HepG2 (cell line): Measurements from ENCODE around the gene ARMH1. TPM values are rescaled to one million over a fixed set of nuclear protein-coding genes. Genes with fewer than 3 reads are reported as not detected.
A peak's percentile ranks its signal among the peaks of the same experiment; 100 is the strongest.

ENCODE experiments used
- AGO2 ChIP-seq: fragments of 200-400 bp; formaldehyde crosslinking; optimal IDR thresholded peaks from 2 replicates; pipeline ENCODE3; 2017; ENCODE audit warnings: mild to moderate bottlenecking, low read depth, low read length, moderate library complexity
- DRAP1 ChIP-seq: IDR thresholded peaks from 2 replicates; pipeline ENCODE4 v1.6.1; 2016; ENCODE audit warnings: missing genetic modification reagents, missing compliant biosample characterization
- E2F1 ChIP-seq: sonication (generic); formaldehyde crosslinking; IDR thresholded peaks from 2 replicates; pipeline ENCODE4 v1.5.0; 2020; ENCODE audit warnings: missing genetic modification reagents
- GATAD2A ChIP-seq: IDR thresholded peaks from 2 replicates; pipeline ENCODE4 v1.6.1; 2016
- KAT2B ChIP-seq: fragments of 150-350 bp; IDR thresholded peaks from 2 replicates; pipeline ENCODE4 v1.6.1; 2014; ENCODE audit warnings: low read depth, low read length, borderline replicate concordance
- NAIF1 ChIP-seq: sonication (generic); formaldehyde crosslinking; IDR thresholded peaks from 2 replicates; pipeline ENCODE4 v1.5.0; 2020; ENCODE audit warnings: mild to moderate bottlenecking, missing genetic modification reagents, borderline replicate concordance
- SP4 ChIP-seq: sonication (generic); formaldehyde crosslinking; IDR thresholded peaks from 2 replicates; pipeline ENCODE4 v1.8.1; 2023; ENCODE audit warnings: mild to moderate bottlenecking, missing genetic modification reagents
- TCF7L2 ChIP-seq: IDR thresholded peaks from 2 replicates; pipeline ENCODE4 v1.6.1; 2011; ENCODE audit warnings: mild to moderate bottlenecking, low read depth, low read length, moderate library complexity
- U2AF1 ChIP-seq: fragments of 200-400 bp; formaldehyde crosslinking; optimal IDR thresholded peaks from 2 replicates; pipeline ENCODE3; 2017; ENCODE audit warnings: mild to moderate bottlenecking, low read depth, low read length
- XBP1 ChIP-seq: sonication (generic); formaldehyde crosslinking; IDR thresholded peaks from 2 replicates; pipeline ENCODE4 v1.5.0; 2020; ENCODE audit warnings: missing genetic modification reagents
- ZNF337 ChIP-seq: sonication (generic); formaldehyde crosslinking; IDR thresholded peaks from 2 replicates; pipeline ENCODE4 v1.5.1; 2020; ENCODE audit warnings: missing genetic modification reagents, low read depth, mild to moderate bottlenecking, borderline replicate concordance
- ZNF670 ChIP-seq: sonication (generic); formaldehyde crosslinking; IDR thresholded peaks from 2 replicates; pipeline ENCODE4 v1.8.0; 2022; ENCODE audit warnings: mild to moderate bottlenecking, missing genetic modification reagents, borderline replicate concordance
- ZNF7 ChIP-seq: IDR thresholded peaks from 2 replicates; pipeline ENCODE4 v1.6.1; 2016; ENCODE audit warnings: missing biosample characterization, missing genetic modification reagents
- polyA plus RNA-seq, 8 experiments: library from polyadenylated mRNA; depleted of rRNA in 3 of 8; stranded (reverse) in 7 of 8; unstranded in 1 of 8; fragments of >200 nt; fragmentation: Illumina TruSeq in 4 of 8; extraction: Trizol in 4 of 8; gene quantifications; 2 replicates each; pipeline versions ENCODE4 v1.2.1 to v1.2.3, GENCODE V29; 2011 to 2016; ENCODE audit warnings: low read depth in 4 of 8, missing spikeins in 1 of 8, mixed read lengths in 1 of 8; ENCODE audit not compliant: insufficient read depth in 1 of 8
- total RNA-seq, 5 experiments: library from RNA; depleted of rRNA; stranded (reverse); fragments of >200 nt; fragmentation: Illumina TruSeq; extraction: Trizol; gene quantifications; 2 replicates each; pipeline ENCODE4 v1.2.3, GENCODE V29; 2016; ENCODE audit warnings: low read depth in 1 of 5
- TF ChIP-seq, protein P1 (sequence below): sonication (generic); formaldehyde crosslinking; IDR thresholded peaks from 2 replicates; pipeline ENCODE4 v1.4.0; 2020; ENCODE audit warnings: missing genetic modification reagents
- TF ChIP-seq, protein P2 (sequence below): sonication (generic); formaldehyde crosslinking; IDR thresholded peaks from 2 replicates; pipeline ENCODE4 v1.8.0; 2022; ENCODE audit warnings: mild to moderate bottlenecking, missing genetic modification reagents, borderline replicate concordance

Gene ARMH1
- total and polyA plus RNA-seq, 2 of the 13 experiments (the other 11 are each of a cell fraction or from before 2014, with no cell fraction given) = 0.69 TPM; not detected in 1

DNA sequence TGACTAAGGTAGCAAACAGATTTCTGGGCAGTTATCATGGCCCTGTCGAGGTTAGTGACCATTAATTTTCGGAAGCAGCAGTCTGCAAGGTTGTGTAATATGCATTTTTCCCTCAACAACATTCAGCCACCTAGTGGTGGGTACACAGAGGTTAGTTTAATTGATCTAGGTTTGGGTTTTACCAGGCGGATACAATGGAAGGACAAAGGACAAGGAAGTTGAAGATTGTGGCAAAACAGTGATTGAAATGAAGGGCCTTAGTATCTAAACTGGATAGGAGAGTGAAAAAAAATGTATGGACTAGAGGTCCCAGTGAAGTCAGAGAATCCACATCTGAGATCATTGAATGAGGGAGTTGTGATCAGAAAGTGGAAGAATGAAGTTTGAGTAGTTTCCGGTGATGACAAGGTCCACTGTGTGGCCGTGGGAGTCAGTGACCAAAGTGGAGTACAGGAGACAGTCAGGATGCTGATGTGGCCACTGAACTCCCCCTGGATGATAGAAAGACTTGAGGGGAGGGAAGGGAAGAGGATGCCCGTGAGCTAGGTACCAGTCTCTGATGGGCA lies 2.8 kb downstream of the ARMH1 start (continued):
- TF ChIP-seq, protein P1, sequence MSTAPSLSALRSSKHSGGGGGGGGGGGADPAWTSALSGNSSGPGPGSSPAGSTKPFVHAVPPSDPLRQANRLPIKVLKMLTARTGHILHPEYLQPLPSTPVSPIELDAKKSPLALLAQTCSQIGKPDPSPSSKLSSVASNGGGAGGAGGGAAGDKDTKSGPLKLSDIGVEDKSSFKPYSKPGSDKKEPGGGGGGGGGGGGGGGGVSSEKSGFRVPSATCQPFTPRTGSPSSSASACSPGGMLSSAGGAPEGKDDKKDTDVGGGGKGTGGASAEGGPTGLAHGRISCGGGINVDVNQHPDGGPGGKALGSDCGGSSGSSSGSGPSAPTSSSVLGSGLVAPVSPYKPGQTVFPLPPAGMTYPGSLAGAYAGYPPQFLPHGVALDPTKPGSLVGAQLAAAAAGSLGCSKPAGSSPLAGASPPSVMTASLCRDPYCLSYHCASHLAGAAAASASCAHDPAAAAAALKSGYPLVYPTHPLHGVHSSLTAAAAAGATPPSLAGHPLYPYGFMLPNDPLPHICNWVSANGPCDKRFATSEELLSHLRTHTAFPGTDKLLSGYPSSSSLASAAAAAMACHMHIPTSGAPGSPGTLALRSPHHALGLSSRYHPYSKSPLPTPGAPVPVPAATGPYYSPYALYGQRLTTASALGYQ (CRISPR knock-in tag) = no peak
- no peak for TF ChIP-seq XBP1 (CRISPR knock-in tag)
- TF ChIP-seq AGO2 = no peak
- no peak for TF ChIP-seq SP4 (CRISPR knock-in tag)
- no peak for TF ChIP-seq ZNF670 (CRISPR knock-in tag)
- TF ChIP-seq U2AF1 = no peak
- TF ChIP-seq TCF7L2 = no peak
- peak; percentile 37; the same call in 1 of the 2 replicates for TF ChIP-seq DRAP1 (CRISPR knock-in tag)
- no peak for TF ChIP-seq NAIF1 (CRISPR knock-in tag)
- TF ChIP-seq ZNF7 = no peak
- TF ChIP-seq GATAD2A (CRISPR knock-in tag) = peak; percentile 79
- TF ChIP-seq KAT2B = no peak
- TF ChIP-seq E2F1 = no peak
- no peak for TF ChIP-seq ZNF337 (CRISPR knock-in tag)
- TF ChIP-seq, protein P2, sequence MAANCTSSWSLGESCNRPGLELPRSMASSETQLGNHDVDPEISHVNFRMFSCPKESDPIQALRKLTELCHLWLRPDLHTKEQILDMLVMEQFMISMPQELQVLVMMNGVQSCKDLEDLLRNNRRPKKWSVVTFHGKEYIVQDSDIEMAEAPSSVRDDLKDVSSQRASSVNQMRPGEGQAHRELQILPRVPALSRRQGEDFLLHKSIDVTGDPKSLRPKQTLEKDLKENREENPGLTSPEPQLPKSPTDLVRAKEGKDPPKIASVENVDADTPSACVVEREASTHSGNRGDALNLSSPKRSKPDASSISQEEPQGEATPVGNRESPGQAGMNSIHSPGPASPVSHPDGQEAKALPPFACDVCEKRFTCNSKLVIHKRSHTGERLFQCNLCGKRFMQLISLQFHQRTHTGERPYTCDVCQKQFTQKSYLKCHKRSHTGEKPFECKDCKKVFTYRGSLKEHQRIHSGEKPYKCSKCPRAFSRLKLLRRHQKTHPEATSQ = no peak
- TF ChIP-seq, all 625 proteins: peak for 63
